ENCODE measurements around the gene VPS9D1.

The VPS9D1 gene

DNA sequence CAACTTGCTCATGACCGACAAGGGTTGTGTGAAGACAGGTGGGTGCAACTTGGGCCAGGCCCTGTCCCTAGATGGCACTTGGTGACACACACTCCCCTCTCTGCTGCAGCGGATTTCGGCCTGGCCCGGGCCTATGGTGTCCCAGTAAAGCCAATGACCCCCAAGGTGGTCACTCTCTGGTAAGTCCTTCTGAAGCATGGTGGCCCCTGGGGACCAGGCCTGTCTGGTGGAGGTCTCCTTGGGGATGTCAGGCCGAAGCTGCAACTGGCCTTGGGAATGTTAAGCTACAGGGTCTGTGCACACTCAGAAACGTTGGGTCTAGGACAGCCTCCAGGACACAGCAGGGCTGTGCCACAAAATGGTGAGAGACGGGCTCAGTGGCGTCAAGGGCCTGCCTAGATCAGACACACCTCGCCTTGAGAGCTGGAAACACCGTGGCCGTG, 27.4 kb downstream of the VPS9D1 start:
- no peaks in the 10 kb centered on the region for H3K9me2 ChIP-seq (ENCODE audit: low read depth, low read length)
- no peaks in the 10 kb centered on the region for H3K9me3 ChIP-seq (ENCODE audit: low read length)
- H4K20me1 ChIP-seq (ENCODE audit: insufficient read depth, low read length): no peaks in the 10 kb centered on the region
- H3K36me3 ChIP-seq (ENCODE audit: insufficient read depth, low read length): peaks cover 69% of the 10 kb centered on the region
- H3K27me3 ChIP-seq (ENCODE audit: insufficient read depth, low read length): no peaks in the 10 kb centered on the region
- no peak for TF ChIP-seq EZH2 (IDR thresholded peaks at IDR 0.05; ENCODE audit: borderline replicate concordance, low read length)
- TF ChIP-seq, protein P1, sequence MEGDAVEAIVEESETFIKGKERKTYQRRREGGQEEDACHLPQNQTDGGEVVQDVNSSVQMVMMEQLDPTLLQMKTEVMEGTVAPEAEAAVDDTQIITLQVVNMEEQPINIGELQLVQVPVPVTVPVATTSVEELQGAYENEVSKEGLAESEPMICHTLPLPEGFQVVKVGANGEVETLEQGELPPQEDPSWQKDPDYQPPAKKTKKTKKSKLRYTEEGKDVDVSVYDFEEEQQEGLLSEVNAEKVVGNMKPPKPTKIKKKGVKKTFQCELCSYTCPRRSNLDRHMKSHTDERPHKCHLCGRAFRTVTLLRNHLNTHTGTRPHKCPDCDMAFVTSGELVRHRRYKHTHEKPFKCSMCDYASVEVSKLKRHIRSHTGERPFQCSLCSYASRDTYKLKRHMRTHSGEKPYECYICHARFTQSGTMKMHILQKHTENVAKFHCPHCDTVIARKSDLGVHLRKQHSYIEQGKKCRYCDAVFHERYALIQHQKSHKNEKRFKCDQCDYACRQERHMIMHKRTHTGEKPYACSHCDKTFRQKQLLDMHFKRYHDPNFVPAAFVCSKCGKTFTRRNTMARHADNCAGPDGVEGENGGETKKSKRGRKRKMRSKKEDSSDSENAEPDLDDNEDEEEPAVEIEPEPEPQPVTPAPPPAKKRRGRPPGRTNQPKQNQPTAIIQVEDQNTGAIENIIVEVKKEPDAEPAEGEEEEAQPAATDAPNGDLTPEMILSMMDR (IDR thresholded peaks at IDR 0.05; ENCODE audit: low read length): no peak
- H3K4me2 ChIP-seq (ENCODE audit: low read length): no peak overlapping the region
- H3K4me3 ChIP-seq (ENCODE audit: low read depth, low read length, poor library complexity, severe bottlenecking): no peak overlapping the region
- no peaks in the 10 kb centered on the region for H3F3A ChIP-seq (ENCODE audit: insufficient read depth, low read length)
- H3K9ac ChIP-seq (ENCODE audit: low read length): no peak overlapping the region
- H2AFZ ChIP-seq (ENCODE audit: low read length): no peak overlapping the region
- no peaks in the 10 kb centered on the region for H3K79me2 ChIP-seq (ENCODE audit: insufficient read depth, low read length)
- H3K4me1 ChIP-seq (ENCODE audit: insufficient read depth, low read length, severe bottlenecking): peaks cover under 1% of the 10 kb centered on the region
- H3K27ac ChIP-seq (ENCODE audit: low read depth, low read length, poor library complexity, severe bottlenecking): no peak overlapping the region

DNA sequence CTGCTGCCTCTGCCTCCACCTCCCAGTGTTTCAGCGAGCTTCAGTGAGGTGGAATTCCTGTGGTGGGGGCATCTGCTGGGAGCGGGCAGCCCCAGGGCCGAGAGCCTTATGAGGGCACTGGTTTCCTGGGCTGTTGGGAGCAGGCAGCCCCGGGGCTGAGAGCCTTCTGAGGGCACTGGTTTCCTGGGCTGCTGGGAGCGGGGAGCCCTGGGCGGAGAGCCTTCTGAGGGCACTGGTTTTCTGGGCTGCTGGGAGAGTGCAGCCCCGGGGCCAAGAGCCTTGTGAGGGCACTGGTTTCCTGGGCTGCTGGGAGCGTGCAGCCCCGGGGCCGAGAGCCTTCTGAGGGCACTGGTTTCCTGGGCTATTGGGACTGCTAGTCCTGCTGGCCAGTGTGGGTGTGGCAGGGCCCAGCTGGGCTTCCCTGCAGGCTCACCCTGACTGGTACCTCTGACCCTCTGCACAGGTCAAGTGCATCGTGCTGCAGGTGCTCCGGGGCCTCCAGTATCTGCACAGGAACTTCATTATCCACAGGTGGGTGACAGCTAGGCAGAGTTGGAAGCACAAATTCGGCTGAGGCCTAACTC, 28.6 kb downstream of the VPS9D1 start:
- Histone ChIP-seq H3K9me3 (ENCODE audit: low read length) (no peaks in the 10 kb centered on the region), H2AFZ (ENCODE audit: low read length) (no peak overlapping the region), H4K20me1 (ENCODE audit: insufficient read depth, low read length) (no peaks in the 10 kb centered on the region), H3K4me2 (ENCODE audit: low read length) (no peak overlapping the region), H3K4me3 (ENCODE audit: low read depth, low read length, poor library complexity, severe bottlenecking) (no peak overlapping the region), H3K36me3 (ENCODE audit: insufficient read depth, low read length) (peaks cover 71% of the 10 kb centered on the region), H3K27ac (ENCODE audit: low read depth, low read length, poor library complexity, severe bottlenecking) (no peak overlapping the region), H3K4me1 (ENCODE audit: insufficient read depth, low read length, severe bottlenecking) (peaks cover 11% of the 10 kb centered on the region), H3K79me2 (ENCODE audit: insufficient read depth, low read length) (no peaks in the 10 kb centered on the region; the same call in 1 of the 2 replicates), H3K9me2 (ENCODE audit: low read depth, low read length) (no peaks in the 10 kb centered on the region), H3K9ac (ENCODE audit: low read length) (no peak overlapping the region), H3F3A (ENCODE audit: insufficient read depth, low read length) (no peaks in the 10 kb centered on the region), H3K27me3 (ENCODE audit: insufficient read depth, low read length) (no peaks in the 10 kb centered on the region)
- no peak for TF ChIP-seq EZH2 (IDR thresholded peaks at IDR 0.05; ENCODE audit: borderline replicate concordance, low read length)
- TF ChIP-seq, protein P1 (IDR thresholded peaks at IDR 0.05; ENCODE audit: low read length): no peak

DNA sequence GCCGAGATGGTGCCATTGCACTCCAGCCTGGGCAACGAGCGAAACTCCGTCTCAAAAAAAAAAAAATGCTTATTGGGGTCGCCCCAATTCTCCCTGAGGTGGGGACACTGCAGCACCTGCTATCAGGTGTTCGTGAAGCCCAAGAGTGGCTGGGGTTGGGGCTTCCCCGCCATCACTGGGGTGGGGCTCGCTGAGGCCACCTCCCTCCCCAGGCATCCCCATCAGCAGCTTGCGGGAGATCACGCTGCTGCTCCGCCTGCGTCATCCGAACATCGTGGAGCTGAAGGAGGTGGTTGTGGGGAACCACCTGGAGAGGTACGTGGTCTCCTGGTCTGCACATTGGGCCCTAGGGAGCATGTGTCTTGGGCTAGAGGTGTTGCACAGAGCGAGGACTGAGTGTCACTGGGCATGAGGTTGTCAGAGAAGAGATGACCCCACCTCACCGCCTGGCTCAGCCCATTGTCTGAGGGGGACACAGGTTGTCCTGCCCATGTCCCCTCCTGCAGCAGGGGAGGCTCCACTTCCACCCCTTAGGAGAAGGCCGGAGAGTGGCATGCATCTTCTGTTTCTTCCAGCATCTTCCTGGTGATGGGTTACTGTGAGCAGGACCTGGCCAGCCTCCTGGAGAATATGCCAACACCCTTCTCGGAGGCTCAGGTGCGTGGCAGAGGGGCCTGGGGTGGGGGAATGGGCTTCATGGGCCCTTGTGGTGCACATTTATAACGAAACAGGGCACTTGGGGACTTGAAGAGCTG, 29.3 kb downstream of the VPS9D1 start:
- H4K20me1 ChIP-seq (ENCODE audit: insufficient read depth, low read length): no peaks in the 10 kb centered on the region
- H3K79me2 ChIP-seq (ENCODE audit: insufficient read depth, low read length): no peaks in the 10 kb centered on the region; the same call in 1 of the 2 replicates
- H3K27me3 ChIP-seq (ENCODE audit: insufficient read depth, low read length): no peaks in the 10 kb centered on the region
- no peak overlapping the region for H3K9ac ChIP-seq (ENCODE audit: low read length)
- H3F3A ChIP-seq (ENCODE audit: insufficient read depth, low read length): no peaks in the 10 kb centered on the region
- no peak overlapping the region for H3K4me2 ChIP-seq (ENCODE audit: low read length)
- no peak for TF ChIP-seq EZH2 (IDR thresholded peaks at IDR 0.05; ENCODE audit: borderline replicate concordance, low read length)
- TF ChIP-seq, protein P1 (IDR thresholded peaks at IDR 0.05; ENCODE audit: low read length): no peak
- H3K27ac ChIP-seq (ENCODE audit: low read depth, low read length, poor library complexity, severe bottlenecking): no peak overlapping the region
- H3K9me3 ChIP-seq (ENCODE audit: low read length): no peaks in the 10 kb centered on the region
- no peak overlapping the region for H3K4me3 ChIP-seq (ENCODE audit: low read depth, low read length, poor library complexity, severe bottlenecking)
- peaks cover 71% of the 10 kb centered on the region for H3K36me3 ChIP-seq (ENCODE audit: insufficient read depth, low read length)
- no peaks in the 10 kb centered on the region for H3K9me2 ChIP-seq (ENCODE audit: low read depth, low read length)
- H3K4me1 ChIP-seq (ENCODE audit: insufficient read depth, low read length, severe bottlenecking): peaks cover 11% of the 10 kb centered on the region
- H2AFZ ChIP-seq (ENCODE audit: low read length): no peak overlapping the region

Data from OCI-LY1 (cell line).